Measurements from ENCODE around the gene ZSWIM4.

DNA sequence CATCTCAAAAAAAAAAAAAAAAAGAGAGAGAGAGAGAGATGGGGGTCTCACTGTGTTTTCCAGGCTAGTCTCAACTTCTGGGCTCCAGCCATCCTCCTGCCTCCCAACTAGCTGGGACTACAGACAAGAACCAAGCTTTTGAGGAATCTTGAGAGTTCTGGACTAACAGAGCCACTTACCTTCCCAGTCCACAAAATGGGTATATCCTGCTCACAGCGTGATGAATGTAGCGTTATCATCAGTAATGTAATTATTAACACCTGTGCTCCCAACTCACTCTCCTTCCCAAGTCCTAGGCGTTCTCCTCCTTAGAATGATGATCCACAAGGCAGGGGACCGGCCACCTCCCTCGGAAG, 77.1 kb downstream of the ZSWIM4 start:
- TF ChIP-seq, protein P1, sequence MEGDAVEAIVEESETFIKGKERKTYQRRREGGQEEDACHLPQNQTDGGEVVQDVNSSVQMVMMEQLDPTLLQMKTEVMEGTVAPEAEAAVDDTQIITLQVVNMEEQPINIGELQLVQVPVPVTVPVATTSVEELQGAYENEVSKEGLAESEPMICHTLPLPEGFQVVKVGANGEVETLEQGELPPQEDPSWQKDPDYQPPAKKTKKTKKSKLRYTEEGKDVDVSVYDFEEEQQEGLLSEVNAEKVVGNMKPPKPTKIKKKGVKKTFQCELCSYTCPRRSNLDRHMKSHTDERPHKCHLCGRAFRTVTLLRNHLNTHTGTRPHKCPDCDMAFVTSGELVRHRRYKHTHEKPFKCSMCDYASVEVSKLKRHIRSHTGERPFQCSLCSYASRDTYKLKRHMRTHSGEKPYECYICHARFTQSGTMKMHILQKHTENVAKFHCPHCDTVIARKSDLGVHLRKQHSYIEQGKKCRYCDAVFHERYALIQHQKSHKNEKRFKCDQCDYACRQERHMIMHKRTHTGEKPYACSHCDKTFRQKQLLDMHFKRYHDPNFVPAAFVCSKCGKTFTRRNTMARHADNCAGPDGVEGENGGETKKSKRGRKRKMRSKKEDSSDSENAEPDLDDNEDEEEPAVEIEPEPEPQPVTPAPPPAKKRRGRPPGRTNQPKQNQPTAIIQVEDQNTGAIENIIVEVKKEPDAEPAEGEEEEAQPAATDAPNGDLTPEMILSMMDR (IDR thresholded peaks at IDR 0.05) = no peak
- no peak for TF ChIP-seq POLR2A (IDR thresholded peaks at IDR 0.05)
- no peak for TF ChIP-seq EP300 (IDR thresholded peaks at IDR 0.05)

Data from ovary (tissue), 3 donors.